A375 (cell line): ENCODE results near the gene LCE1A. TPM values are rescaled to one million over a fixed set of nuclear protein-coding genes. Genes with fewer than 3 reads are reported as not detected.

Source experiments
- total RNA-seq: library from RNA; depleted of rRNA; stranded (reverse); fragments of >200 nt; shearing (Covaris generic); gene quantifications from 2 replicates; pipeline ENCODE4 v1.2.3, GENCODE V29; 2014; rRNA removed

The LCE1A gene
- total RNA-seq, result not detected in 2 replicates

GRCh38 chr1:152827173-152827572 lies at the start of gene LCE1A:
Gene LCE1A, plus strand, starts transcription at chr1:152827473. Its CDS starts 0 bp downstream, at chr1:152827473.

GRCh38 chr1:152786077-152786476 lies 41.2 kb upstream of the LCE1A start, which contains the start of gene LCE1E:
Gene LCE1E, plus strand, starts transcription at chr1:152786257. Its CDS starts 1,043 bp downstream, at chr1:152787300.

GRCh38 chr1:152796421-152796820 lies 30.9 kb upstream of the LCE1A start, which contains the start of gene LCE1D:
Gene LCE1D, plus strand, starts transcription at chr1:152796721. Its CDS starts 1,074 bp downstream, at chr1:152797795.

GRCh38 chr1:152806576-152806975 lies 20.7 kb upstream of the LCE1A start, which contains the start of gene LCE1C:
Gene LCE1C, minus strand, starts transcription at chr1:152806651. Its CDS starts 1,173 bp downstream, at chr1:152805478.

GRCh38 chr1:152811671-152812070 lies 15.6 kb upstream of the LCE1A start, which contains the start of gene LCE1B:
Gene LCE1B, plus strand, starts transcription at chr1:152811971. Its CDS starts 476 bp downstream, at chr1:152812447.

GRCh38 chr1:152842556-152842955 lies 15.3 kb downstream of the LCE1A start, which contains the start of gene LCE6A:
Gene LCE6A, plus strand, starts transcription at chr1:152842856. Its CDS starts 665 bp downstream, at chr1:152843521.

GRCh38 chr1:152859696-152860095 lies 32.4 kb downstream of the LCE1A start, which contains the start of gene LCE7A:
Gene LCE7A, plus strand, starts transcription at chr1:152859996. Its CDS starts 702 bp downstream, at chr1:152860698.

Other genes starting within 250 kb of the LCE1A start
- gene LCE3D, start 247.0 kb upstream of the LCE1A start, total RNA-seq, result not detected in 2 replicates
- not detected in 2 replicates for gene LCE3C, start 227.2 kb upstream of the LCE1A start, total RNA-seq
- gene LCE3B, start 213.7 kb upstream of the LCE1A start, total RNA-seq, result not detected in 2 replicates
- not detected in 2 replicates for gene LCE3A, start 204.4 kb upstream of the LCE1A start, total RNA-seq
- not detected in 2 replicates for gene LCE2D, start 164.1 kb upstream of the LCE1A start, total RNA-seq
- not detected in 2 replicates for gene LCE2C, start 152.2 kb upstream of the LCE1A start, total RNA-seq
- not detected in 2 replicates for gene LCE2B, start 141.3 kb upstream of the LCE1A start, total RNA-seq
- gene LCE2A, start 129.1 kb upstream of the LCE1A start, total RNA-seq, result not detected in 2 replicates
- not detected in 2 replicates for gene LCE4A, start 119.3 kb upstream of the LCE1A start, total RNA-seq
- not detected in 2 replicates for gene KPRP, start 69.4 kb upstream of the LCE1A start, total RNA-seq
- not detected in 2 replicates for gene LCE1F, start 52.3 kb upstream of the LCE1A start, total RNA-seq
- gene LCE1E, start 41.2 kb upstream of the LCE1A start, total RNA-seq, result not detected in 2 replicates
- not detected in 2 replicates for gene LCE1D, start 30.8 kb upstream of the LCE1A start, total RNA-seq
- not detected in 2 replicates for gene LCE1C, start 20.8 kb upstream of the LCE1A start, total RNA-seq
- not detected in 2 replicates for gene LCE1B, start 15.5 kb upstream of the LCE1A start, total RNA-seq
- gene LCE6A, start 15.4 kb downstream of the LCE1A start, total RNA-seq, result not detected in 2 replicates
- not detected in 2 replicates for gene LCE7A, start 32.5 kb downstream of the LCE1A start, total RNA-seq
- not detected in 2 replicates for gene SMCP, start 50.8 kb downstream of the LCE1A start, total RNA-seq
- 0.08 TPM in 1 of 2 replicates, not detected in the other for gene IVL, start 81.1 kb downstream of the LCE1A start, total RNA-seq
- gene SPRR5, start 119.7 kb downstream of the LCE1A start, total RNA-seq, result not detected in 2 replicates
- gene SPRR4, start 143.2 kb downstream of the LCE1A start, total RNA-seq, result not detected in 2 replicates
- not detected in 2 replicates for gene SPRR1A, start 156.6 kb downstream of the LCE1A start, total RNA-seq
- not detected in 2 replicates for gene SPRR3, start 174.3 kb downstream of the LCE1A start, total RNA-seq
- not detected in 2 replicates for gene SPRR1B, start 203.7 kb downstream of the LCE1A start, total RNA-seq
- gene SPRR2D, start 213.6 kb downstream of the LCE1A start, total RNA-seq, result 0.40 and 1.4 TPM in 2 replicates
- not detected in 2 replicates for gene SPRR2A, start 230.0 kb downstream of the LCE1A start, total RNA-seq
- gene SPRR2B, start 244.1 kb downstream of the LCE1A start, total RNA-seq, result not detected in 2 replicates